GM19099 (cell line): ENCODE data around the gene FBXL5.

Source experiments
- POLR2A ChIP-seq: IDR thresholded peaks from 3 replicates; pipeline ENCODE4 v1.6.1; 2011; ENCODE audit warnings: low read depth; ENCODE audit not compliant: insufficient read length; ENCODE audit errors: extremely low read depth

Gene FBXL5

DNA sequence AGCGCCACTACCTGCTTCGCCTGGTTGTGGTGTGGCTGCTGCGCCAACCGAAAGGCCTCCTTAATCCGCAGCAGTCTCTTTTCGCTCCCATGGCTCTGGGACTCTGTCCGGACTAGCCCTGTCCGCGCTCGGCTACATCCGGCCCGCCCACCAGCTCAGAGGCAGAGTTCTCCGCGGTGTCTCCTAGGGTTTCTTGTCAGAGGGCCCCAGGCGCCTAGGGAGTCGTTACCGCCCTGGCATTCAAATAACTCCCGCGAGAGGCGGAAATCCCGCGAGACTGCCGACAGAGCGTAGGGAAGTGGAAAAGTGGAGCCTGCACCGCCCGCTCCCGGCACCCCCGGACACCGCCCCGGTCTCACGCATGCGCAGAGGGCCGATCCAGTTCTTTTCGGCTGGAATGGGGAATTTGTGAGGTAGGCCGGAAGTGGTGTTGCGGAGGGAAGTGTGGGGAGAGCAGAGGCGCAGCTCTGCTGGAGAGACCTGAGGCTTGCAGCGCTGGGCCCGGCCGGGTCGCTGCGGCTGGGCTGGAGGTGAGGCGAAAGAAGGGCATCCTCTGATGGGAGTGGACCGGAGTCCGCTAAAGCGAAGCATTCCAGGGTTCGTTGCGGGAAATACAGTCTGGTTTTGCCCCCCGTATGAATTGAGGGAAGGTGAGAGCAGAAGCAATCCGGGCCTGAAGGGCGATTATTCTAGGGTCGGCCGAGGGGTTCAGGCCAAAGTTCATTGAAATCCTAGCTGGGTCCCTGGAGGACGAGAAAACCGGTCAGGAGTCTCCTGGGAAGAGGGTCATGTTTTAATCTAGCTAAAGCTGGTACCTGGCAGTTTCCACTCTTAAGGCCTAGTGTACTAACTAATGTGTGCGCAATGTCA, 26.4 kb upstream of the FBXL5 start, which contains the start of gene FAM200B:
Gene FAM200B, plus strand, starts transcription at position 456 of the 870 bp plus-strand sequence. CDS start 5,151 bp downstream, outside the sequence.
- TF ChIP-seq POLR2A, result peak; percentile 72

DNA sequence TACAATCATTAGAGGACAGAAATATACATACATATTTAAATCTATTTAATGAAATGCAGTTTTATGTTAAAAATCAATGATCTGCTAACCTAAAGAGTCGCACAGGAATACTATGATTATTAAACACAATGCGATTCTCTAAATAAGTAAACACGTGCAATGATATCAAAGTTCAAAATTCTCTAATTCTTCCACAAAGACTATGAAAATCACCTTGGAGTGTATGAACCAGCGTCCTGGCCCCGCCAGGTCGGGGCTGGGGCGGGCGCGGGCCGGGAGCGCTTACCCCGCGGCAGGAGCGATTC, 25.9 kb upstream of the FBXL5 start:
- TF ChIP-seq POLR2A, result no peak

DNA sequence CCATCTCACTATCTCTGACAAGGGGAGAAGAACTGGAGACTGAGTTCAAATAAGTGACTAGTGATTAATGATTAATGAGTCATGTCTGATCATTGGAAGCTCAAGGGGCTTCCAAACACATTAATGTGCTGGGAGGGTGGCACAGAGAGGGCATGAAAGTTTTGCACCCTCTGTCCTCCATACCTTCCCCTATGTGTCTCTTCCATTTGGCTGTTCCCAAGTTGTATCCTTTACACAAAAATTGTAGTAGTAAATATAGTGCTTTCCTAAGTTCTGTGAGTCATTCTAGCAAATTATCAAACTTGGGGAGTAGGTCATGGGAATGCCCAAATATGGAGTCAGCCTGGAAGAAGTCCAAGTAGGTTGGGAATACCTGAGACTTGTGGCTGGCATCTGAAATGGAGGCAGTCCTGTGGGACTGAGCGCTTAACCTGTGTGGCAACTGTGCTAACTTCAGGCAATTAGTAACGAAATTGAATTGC, 22.4 kb upstream of the FBXL5 start:
- TF ChIP-seq POLR2A, result no peak

DNA sequence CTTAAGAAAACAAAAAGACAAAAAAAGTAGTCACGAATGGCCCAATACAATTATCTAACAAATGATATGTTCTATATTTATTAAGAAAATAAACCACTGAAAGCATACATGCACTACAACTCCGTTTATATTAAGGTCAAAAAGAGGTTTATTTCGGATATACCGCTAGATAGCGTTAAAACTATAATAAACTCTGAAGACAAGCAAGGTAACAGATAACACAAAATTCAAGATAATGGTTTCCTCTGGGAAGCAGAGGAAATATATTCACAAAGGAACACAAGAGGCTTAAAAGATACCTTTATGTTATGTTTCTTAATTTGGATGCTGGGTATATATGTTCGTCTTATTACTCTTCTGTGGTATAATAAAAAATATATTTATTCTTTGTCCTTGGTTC, 21.7 kb upstream of the FBXL5 start:
- no peak for TF ChIP-seq POLR2A

DNA sequence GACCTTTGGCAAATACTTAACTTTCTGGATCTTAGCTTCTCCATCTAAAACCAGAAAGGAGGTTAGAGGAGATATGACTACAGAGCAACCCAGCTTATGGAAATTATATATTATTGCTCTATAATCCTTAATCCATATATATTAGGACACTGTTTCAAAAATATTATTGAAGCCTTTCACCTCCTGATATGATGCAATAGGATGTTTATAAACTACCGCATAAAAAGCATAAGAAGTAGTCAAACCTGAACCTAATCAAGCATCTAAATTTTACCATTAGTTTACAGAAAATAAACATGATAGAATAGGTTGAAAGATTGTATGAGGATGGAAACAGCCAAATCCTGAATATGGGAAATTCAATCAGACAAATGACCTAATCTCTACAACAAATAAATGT, 20.9 kb upstream of the FBXL5 start:
- no peak for TF ChIP-seq POLR2A

DNA sequence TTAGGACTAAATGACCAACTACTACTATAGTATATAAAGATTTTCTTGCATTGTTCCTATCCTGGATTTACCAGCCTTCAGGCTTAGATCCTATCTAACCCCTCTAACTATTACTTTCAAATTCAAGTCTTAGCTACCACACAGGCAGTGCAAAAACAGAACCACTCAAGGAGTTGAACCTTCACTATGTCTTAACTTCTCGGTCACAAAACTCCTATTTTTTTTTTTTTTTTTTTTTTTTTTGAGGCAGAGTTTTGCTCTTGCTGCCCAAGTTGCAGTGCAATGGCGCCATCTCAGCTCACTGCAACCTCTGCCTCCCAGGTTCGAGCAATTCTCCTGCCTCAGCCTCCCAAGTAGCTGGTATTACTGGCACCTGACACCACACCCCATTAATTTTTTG, 20.2 kb upstream of the FBXL5 start:
- TF ChIP-seq POLR2A, result no peak

DNA sequence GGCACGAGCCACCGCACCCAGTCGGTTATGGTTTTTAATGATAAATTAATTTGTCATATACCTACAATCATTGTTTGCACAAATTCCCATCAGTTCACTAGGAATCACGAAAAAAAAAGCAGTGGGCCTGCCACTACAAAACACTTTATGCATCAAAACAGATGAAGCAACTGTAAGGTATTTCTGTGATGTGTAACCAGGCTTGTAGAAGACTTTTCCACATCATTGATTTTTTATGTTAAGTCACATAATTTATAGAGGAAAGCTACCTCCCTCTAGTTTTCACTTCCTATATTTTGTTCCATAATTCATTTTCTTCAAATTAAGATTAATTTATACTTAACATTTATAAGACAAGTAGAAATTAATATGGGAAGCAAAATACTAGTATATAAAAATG, 19.8 kb upstream of the FBXL5 start:
- no peak for TF ChIP-seq POLR2A

DNA sequence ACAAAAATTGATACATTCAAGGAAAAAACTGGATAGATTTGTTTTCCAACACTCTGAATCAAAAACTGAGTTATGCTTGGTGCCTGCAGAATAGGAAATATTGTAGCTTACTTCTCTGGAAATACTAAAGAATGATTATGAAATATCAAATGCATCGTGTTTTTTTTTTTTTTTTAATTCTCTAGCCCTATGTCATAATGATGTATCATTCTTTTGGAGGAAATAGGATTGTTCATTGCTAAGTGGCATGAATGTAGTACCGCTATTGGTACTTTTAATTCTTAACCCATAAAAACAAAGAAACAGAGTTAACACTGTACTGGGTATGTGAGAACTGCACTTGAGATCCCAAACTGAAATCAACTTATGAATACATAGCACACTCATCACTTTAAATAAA, 18.9 kb upstream of the FBXL5 start:
- TF ChIP-seq POLR2A, result no peak

DNA sequence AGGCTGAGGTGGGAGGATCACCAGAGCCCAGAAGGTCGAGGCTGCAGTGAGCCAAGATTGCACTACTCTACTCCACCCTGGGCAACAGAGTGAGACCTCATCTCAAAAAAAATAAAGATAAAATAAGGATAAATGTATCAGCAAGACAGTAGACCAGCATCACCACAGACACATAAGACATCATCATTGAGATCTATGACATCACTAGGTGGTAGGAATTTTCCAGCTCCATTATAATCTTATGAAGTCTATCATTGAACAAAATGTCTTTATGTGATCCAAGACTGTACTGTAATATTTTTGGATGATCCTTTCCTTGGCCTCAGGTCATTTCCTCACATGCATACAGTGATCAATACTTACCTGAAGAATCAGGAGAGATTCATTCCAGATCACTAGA, 18.2 kb upstream of the FBXL5 start:
- TF ChIP-seq POLR2A, result no peak

DNA sequence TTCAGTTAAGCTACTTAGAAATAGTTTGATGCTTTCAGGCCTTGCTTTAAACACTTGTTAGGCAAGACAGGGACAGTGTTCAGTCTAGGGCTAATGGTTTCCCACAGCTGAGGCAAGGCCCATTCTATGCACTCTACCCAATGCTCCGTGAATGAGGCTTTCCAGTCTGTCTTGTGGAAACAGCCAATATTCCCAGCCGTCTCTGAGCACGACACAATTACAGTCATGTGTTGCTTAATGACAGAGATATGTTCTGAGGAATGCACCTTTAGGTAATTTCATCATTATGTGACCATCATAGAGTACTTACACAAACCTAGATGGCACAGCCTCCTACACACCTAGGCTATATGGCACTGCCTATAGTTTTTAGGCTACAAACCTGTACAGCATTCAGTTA, 16.9 kb upstream of the FBXL5 start:
- no peak for TF ChIP-seq POLR2A

DNA sequence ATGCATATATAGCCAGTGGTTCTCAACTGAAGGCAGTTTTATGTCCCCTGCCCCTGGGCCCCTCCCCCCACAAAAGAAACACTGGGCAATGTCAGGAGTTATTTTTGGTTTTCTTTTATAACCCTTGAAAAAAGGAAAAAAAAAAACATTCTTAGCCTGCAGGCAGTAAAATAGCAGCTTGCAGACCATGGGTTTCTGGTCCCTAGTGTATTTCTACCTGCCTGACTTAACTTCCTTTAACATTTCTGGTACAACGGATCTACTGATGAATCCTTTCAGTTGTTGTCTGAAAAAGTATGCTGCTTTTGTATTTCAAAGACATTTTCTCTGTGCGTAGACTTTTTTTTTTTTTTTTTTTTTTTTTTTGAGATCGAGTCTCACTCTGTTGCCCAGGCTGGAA, 15.4 kb upstream of the FBXL5 start:
- no peak for TF ChIP-seq POLR2A

DNA sequence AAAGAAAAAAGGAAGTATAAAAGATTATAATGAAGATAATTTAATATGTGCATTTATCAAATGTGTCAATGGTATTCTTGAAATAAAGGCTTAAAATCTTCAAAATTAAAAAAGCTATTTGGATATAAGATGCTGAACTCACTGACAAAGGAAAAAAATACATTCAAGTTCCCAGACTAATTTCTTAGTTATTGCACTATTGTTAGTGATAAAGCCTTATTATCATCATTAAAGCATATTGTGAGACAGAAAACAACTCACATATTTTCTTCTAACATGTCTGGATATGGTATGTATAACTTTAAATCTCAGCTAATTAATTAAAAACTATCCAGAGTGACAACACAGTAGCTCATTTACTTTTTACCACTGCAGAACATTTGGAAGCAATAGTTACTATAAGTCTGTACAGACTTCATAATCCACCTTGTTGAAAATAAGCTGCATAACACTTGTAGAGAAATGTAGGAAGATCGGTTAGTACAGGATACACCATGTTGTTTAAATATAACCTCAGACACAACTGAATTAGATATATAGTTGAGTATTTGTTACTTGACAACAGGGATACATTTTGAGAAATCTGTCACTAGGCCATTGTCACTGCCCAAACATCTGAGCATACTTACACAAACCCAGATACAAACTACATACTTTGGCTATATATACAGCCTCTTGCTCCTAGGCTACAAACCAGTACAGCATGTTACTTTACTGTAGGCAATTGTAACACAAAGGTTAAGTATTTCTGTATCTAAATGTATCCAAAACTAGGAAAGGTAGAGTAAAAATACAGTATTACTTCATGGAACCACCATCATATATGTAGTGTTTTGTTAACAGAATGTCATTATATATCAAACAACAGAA, 13.6 kb upstream of the FBXL5 start:
- no peak for TF ChIP-seq POLR2A

DNA sequence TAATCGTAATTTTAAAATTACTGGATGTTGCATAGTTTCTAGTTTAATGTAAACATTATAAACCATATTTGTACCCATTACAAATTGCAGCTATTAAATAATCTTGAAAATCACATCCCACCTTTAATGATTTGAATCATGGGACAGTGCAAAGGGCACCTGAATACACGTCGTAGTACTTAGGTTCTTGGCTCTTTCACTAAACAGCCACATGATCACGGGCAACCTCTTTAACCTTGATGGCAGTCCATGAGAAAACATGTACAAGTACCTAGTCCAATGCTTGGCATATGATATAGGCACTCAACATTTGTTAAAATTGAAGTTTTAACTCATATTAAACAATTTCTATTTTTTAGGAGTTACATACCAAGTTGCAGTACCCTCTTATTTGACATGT, 11.8 kb upstream of the FBXL5 start:
- no peak for TF ChIP-seq POLR2A

DNA sequence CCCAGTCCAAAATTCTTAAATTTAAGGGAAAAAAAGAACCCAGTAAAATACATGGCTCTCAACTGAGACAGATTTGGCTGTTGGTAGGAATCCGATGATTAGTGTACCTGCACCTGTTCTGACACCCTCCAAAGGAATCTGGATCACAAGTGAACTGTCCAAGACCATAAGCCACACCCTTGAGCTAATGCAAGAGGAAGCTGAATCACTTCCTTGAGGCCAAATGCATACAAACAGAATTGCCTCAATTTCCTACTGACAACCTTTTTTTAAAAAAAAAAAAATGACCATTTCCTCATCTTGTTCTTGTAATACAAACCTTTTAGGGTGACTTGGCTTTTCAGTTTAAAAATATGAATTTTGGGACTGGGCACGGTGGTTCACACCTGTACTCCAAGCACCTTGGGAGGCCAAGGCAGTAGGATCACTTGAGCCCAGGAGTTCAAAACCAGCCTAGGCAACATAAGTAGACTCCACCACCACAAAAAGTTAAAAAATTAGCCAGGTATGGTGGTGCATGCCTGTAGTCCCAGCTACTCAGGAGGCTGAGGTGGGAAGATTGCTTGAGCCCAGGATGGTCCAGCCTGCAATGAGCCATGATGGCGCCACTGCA, 10.7 kb upstream of the FBXL5 start:
- TF ChIP-seq POLR2A, result no peak

DNA sequence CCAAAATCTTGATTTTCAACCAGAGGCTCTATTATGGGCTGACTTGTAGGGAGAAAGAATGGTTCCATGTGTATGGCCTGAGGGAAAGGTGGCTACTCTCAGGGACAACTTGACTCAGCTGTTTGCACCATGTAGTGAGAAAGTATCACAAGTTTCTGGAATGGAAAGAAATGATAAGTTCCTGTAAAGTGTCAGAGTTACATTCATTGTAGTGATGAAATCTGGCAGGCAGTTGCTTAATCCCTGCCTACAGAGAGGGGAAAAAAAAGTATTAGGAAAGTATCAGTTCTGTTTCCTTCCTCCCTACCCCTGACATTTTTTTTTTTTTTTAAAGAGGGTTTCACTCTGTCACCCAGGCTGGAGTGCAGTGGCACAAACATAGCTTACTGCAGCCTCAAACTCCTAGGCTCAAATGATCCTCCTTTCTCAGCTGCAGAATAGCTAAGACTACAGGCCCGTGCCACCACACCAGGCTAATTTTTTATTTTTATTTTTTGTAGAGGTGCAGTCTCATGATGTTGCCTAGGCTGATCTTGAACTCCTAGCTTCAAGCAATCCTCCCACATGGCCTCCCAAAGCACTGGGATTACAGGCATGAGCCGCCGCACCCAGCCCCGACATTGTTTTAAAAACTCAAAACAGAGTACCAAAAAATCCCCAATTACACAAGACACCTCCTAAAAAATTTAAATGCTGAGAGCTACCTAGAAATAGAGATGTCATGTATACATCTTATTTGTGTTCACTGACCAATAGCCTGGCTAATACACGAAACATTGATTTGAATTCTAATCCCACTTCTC, 4.8 kb upstream of the FBXL5 start:
- TF ChIP-seq POLR2A, result no peak
